Epithelial cell of proximal tubule (primary cell): ENCODE measurements around the gene SHISA6. TPM values are rescaled to one million over a fixed set of nuclear protein-coding genes. Genes with fewer than 3 reads are reported as not detected.

Experiments used
- DNase-seq: peaks from one replicate; pipeline ENCODE4 v3.0.0-alpha.2; 2011; ENCODE audit warnings: low read depth
- H3K4me3 ChIP-seq: 2 replicates; pipeline ENCODE4 v1.5.1; 2011; ENCODE audit warnings: low read depth, mild to moderate bottlenecking, low read length
- CTCF ChIP-seq: conservative IDR thresholded peaks from 2 replicates; pipeline ENCODE4 v1.5.1; 2012; ENCODE audit warnings: low read depth, mild to moderate bottlenecking, low read length
- total RNA-seq: library from RNA; depleted of rRNA; stranded (reverse); fragments of >200 nt; gene quantifications from 2 replicates; pipeline ENCODE4 v1.2.3, GENCODE V29; 2015

The SHISA6 gene
- total RNA-seq, 1 donor from 2014 or later, result not detected

GRCh38 chr17:11598274-11599221, 357.5 kb downstream of the SHISA6 start, which contains the start of gene DNAH9:
Gene DNAH9, plus strand, starts transcription at chr17:11598470. Its CDS starts 29 bp downstream, at chr17:11598499.
- peak within 1 kb of the TSS; percentile 64 for H3K4me3 ChIP-seq
- DNase-seq, result peak; percentile 29
- TF ChIP-seq CTCF, result no peak

- no peak overlapping the region for H3K4me3 ChIP-seq
- DNase-seq, result no peak
These were observed 360.6 kb downstream of the SHISA6 start for GRCh38 chr17:11601661-11602060.

GRCh38 chr17:11608396-11608795, 367.4 kb downstream of the SHISA6 start:
- DNase-seq, result no peak
- no peak overlapping the region for H3K4me3 ChIP-seq
- no peak for TF ChIP-seq CTCF

More at GRCh38 chr17:11601661-11602060, 360.6 kb downstream of the SHISA6 start:
- no peak for TF ChIP-seq CTCF

GRCh38 chr17:11610999-11611566, 370.1 kb downstream of the SHISA6 start:
- no peak for TF ChIP-seq CTCF
- DNase-seq, result no peak
- no peak overlapping the region for H3K4me3 ChIP-seq

- no peak for TF ChIP-seq CTCF
- DNase-seq, result no peak
- no peak overlapping the region for H3K4me3 ChIP-seq
These were observed 371.9 kb downstream of the SHISA6 start for GRCh38 chr17:11612956-11613355.
